SK-N-SH (cell line): ENCODE data around the gene EEF2. TPM values are rescaled to one million over a fixed set of nuclear protein-coding genes. Genes with fewer than 3 reads are reported as not detected.
"Not testable (repeated sequence)": the region's sequence is repeated elsewhere in the genome, so short reads cannot be mapped to it uniquely, and the experiment has no call there.

ENCODE experiments used
- CTCF ChIA-PET: fragments of 300-600, 350-600 bp; formaldehyde crosslinking; extraction: SDS; loops from one replicate; lab custom pipeline; 2021; lab: Yijun Ruan, JAX
- POLR2A ChIA-PET: fragments of 350-600 bp; sonication (Branson Sonifier 250); formaldehyde crosslinking; extraction: SDS; loops from one replicate; lab custom pipeline; 2020; ENCODE audit warnings: antibody characterized with exemption, inconsistent platforms; lab: Yijun Ruan, JAX
- DNase-seq: peaks from one replicate; pipeline ENCODE4 v3.0.0; 2012
- H2AFZ ChIP-seq: fragments of 200-600 bp; sonication (generic); 2 replicates; pipeline ENCODE4 v1.8.1; 2016; ENCODE audit warnings: antibody characterized with exemption, mild to moderate bottlenecking, low read depth
- H3F3A ChIP-seq: fragments of 200-600 bp; sonication (generic); replicated peaks from 2 replicates; pipeline ENCODE3; 2016; ENCODE audit warnings: antibody characterized with exemption, mild to moderate bottlenecking; ENCODE audit not compliant: insufficient read depth
- H3K27ac ChIP-seq, 2 experiments: fragments of 200-500 bp in 1 of 2; fragments of 200-600 bp in 1 of 2; sonication (Bioruptor generic) in 1 of 2; sonication (generic), shearing (Covaris generic) in 1 of 2; 2 replicates each; pipeline versions ENCODE4 v1.5.1 to v1.6.1; 2014 to 2016; ENCODE audit warnings: low read depth in 2 of 2, inconsistent platforms in 1 of 2, low read length in 1 of 2, mild to moderate bottlenecking in 1 of 2, mixed read lengths in 1 of 2
- H3K27me3 ChIP-seq: fragments of 200-600 bp; sonication (generic), shearing (Covaris generic); 2 replicates; pipeline ENCODE4 v1.6.1; 2016; ENCODE audit warnings: mixed run types; ENCODE audit not compliant: insufficient read depth
- H3K36me3 ChIP-seq, 2 experiments: fragments of 200-500 bp in 1 of 2; fragments of 200-600 bp in 1 of 2; sonication (Bioruptor generic) in 1 of 2; sonication (generic) in 1 of 2; replicated peaks in 1 of 2; 2 replicates each; pipeline versions ENCODE3 to v1.5.1; 2014 to 2016; ENCODE audit warnings: low read length in 1 of 2, mild to moderate bottlenecking in 1 of 2; ENCODE audit not compliant: insufficient read depth in 2 of 2, control insufficient read depth in 1 of 2
- H3K4me1 ChIP-seq, 2 experiments: fragments of 200-500 bp in 1 of 2; fragments of 200-600 bp in 1 of 2; sonication (Bioruptor generic) in 1 of 2; sonication (generic), shearing (Covaris generic) in 1 of 2; 2 replicates each; pipeline versions ENCODE4 v1.5.1 to v1.6.1; 2014 to 2016; ENCODE audit warnings: low read depth in 1 of 2, low read length in 1 of 2, mixed run types in 1 of 2; ENCODE audit not compliant: insufficient read depth in 2 of 2, control insufficient read depth in 1 of 2
- H3K4me2 ChIP-seq: fragments of 200-600 bp; sonication (generic), shearing (Covaris generic); 2 replicates; pipeline ENCODE4 v1.6.1; 2017; ENCODE audit warnings: mixed run types
- H3K4me3 ChIP-seq, 2 experiments: fragments of 200-500 bp in 1 of 2; fragments of 200-600 bp in 1 of 2; sonication (Bioruptor generic) in 1 of 2; sonication (generic), shearing (Covaris generic) in 1 of 2; 2 replicates each; pipeline versions ENCODE4 v1.5.1 to v1.8.1; 2014 to 2016; ENCODE audit warnings: low read depth in 2 of 2, inconsistent platforms in 1 of 2, low read length in 1 of 2, mild to moderate bottlenecking in 1 of 2, mixed read lengths in 1 of 2, moderate library complexity in 1 of 2
- H3K79me2 ChIP-seq: fragments of 200-600 bp; sonication (generic); 2 replicates; pipeline ENCODE4 v1.8.1; 2017; ENCODE audit warnings: mild to moderate bottlenecking; ENCODE audit not compliant: insufficient read depth
- H3K9ac ChIP-seq: fragments of 200-600 bp; sonication (generic); 2 replicates; pipeline ENCODE4 v1.6.1; 2017; ENCODE audit warnings: mixed run types
- H3K9me2 ChIP-seq: fragments of 200-600 bp; sonication (generic); 2 replicates; pipeline ENCODE4 v1.6.1; 2017; ENCODE audit warnings: mixed run types
- H3K9me3 ChIP-seq: fragments of 200-600 bp; sonication (generic); 2 replicates; pipeline ENCODE4 v1.6.1; 2017; ENCODE audit warnings: mixed run types, mild to moderate bottlenecking, moderate library complexity
- H4K20me1 ChIP-seq: fragments of 200-600 bp; sonication (generic); 2 replicates; pipeline ENCODE4 v1.6.1; 2017; ENCODE audit warnings: mild to moderate bottlenecking, mixed run types; ENCODE audit not compliant: insufficient read depth
- EZH2phosphoT487 ChIP-seq: fragments of 200-600 bp; sonication (generic); IDR thresholded peaks from 2 replicates; pipeline ENCODE4 v1.6.1; 2017; ENCODE audit warnings: low read depth, mixed run types, mild to moderate bottlenecking, antibody characterized with exemption, moderate library complexity, borderline replicate concordance
- GABPA ChIP-seq: IDR thresholded peaks from 2 replicates; pipeline ENCODE4 v1.4.0; 2012; ENCODE audit warnings: low read depth, mild to moderate bottlenecking
- GATA2 ChIP-seq: sonication (generic); formaldehyde crosslinking; IDR thresholded peaks from 2 replicates; pipeline ENCODE4 v1.5.0; 2020; ENCODE audit warnings: mild to moderate bottlenecking, missing genetic modification reagents
- MXI1 ChIP-seq: IDR thresholded peaks from 2 replicates; pipeline ENCODE4 v1.6.1; 2012; ENCODE audit warnings: mild to moderate bottlenecking, low read depth, low read length, improper control_type of control experiment
- RAD21 ChIP-seq: IDR thresholded peaks from 2 replicates; pipeline ENCODE4 v1.6.1; 2012; ENCODE audit warnings: mild to moderate bottlenecking, low read length
- RFX5 ChIP-seq: IDR thresholded peaks from 2 replicates; pipeline ENCODE4 v1.6.1; 2012; ENCODE audit warnings: mild to moderate bottlenecking, improper control_type of control experiment, low read length
- SIN3A ChIP-seq: IDR thresholded peaks from 2 replicates; pipeline ENCODE4 v1.6.1; 2012; ENCODE audit warnings: low read depth, mild to moderate bottlenecking, low read length, moderate library complexity, borderline replicate concordance
- SMC3 ChIP-seq: IDR thresholded peaks from 2 replicates; pipeline ENCODE4 v1.6.1; 2012; ENCODE audit warnings: low read depth, low read length, improper control_type of control experiment
- USF1 ChIP-seq: IDR thresholded peaks from 2 replicates; pipeline ENCODE4 v1.4.0; 2012; ENCODE audit warnings: low read depth, borderline replicate concordance
- YY1 ChIP-seq: IDR thresholded peaks from 2 replicates; pipeline ENCODE4 v1.4.0; 2012; ENCODE audit warnings: low read depth, mild to moderate bottlenecking
- ZBTB33 ChIP-seq: IDR thresholded peaks from 2 replicates; pipeline ENCODE4 v1.4.0; 2012; ENCODE audit warnings: low read depth, borderline replicate concordance
- WGBS: methylation state at CpG from one replicate; pipeline ENCODE4 v1.1.6; 2017; ENCODE audit warnings: low lambda C conversion rate; 5-methylcytosine and 5-hydroxymethylcytosine counted together
- polyA plus RNA-seq, 3 experiments: library from polyadenylated mRNA; depleted of rRNA; stranded (reverse); fragments of >200 nt; gene quantifications; 2 replicates each; pipeline ENCODE4 v1.2.3, GENCODE V29; 2012

Gene EEF2
- polyA plus RNA-seq, 1 of the 3 experiments (the other 2 are of a cell fraction): 1,553 TPM

GRCh38 chr19:3952755-3953276, 32.4 kb downstream of the EEF2 start:
- CTCF ChIA-PET: interaction anchor here (1.2 kb wide), 1 partner anchor 35 kb away, joined by 4 read pairs; no protein-coding TSS in a partner anchor
- WGBS: 97% methylated on average over 9 of the region's 9 CpGs
- POLR2A ChIA-PET: not testable (repeated sequence)

GRCh38 chr19:3950871-3951861, 34.1 kb downstream of the EEF2 start:
- Histone ChIP-seq H3K4me3 (no peak overlapping the region), H3F3A (no peaks in the 10 kb centered on the region), H4K20me1 (peaks cover 10% of the 10 kb centered on the region), H3K9ac (no peak overlapping the region), H3K4me2 (no peak overlapping the region), H3K4me1 (no peaks in the 10 kb centered on the region; a peak in 1 of 4 replicates), H2AFZ (no peak overlapping the region), H3K9me2 (no peaks in the 10 kb centered on the region), H3K9me3 (no peaks in the 10 kb centered on the region), H3K27me3 (no peaks in the 10 kb centered on the region), H3K36me3 (no peaks in the 10 kb centered on the region), H3K27ac (no peak overlapping the region), H3K79me2 (no peaks in the 10 kb centered on the region; the same call in 1 of the 2 replicates)
- DNase-seq: no peak
- ChIA-PET POLR2A (interaction anchor here (0.6 kb wide), 1 partner anchor 70 kb away, joined by 3 read pairs; no protein-coding TSS in a partner anchor), CTCF (no interaction called here)
- TF ChIP-seq GATA2 (CRISPR knock-in tag) (no peak), RAD21 (no peak)
- WGBS: 84% methylated on average over 21 of the region's 41 CpGs

More at GRCh38 chr19:3952755-3953276, 32.4 kb downstream of the EEF2 start:
- not testable (repeated sequence) for H3K9ac ChIP-seq, H3K79me2 ChIP-seq, H2AFZ ChIP-seq, H3K27ac ChIP-seq, H3K4me2 ChIP-seq, H3K4me1 ChIP-seq, H3K4me3 ChIP-seq, H3K9me2 ChIP-seq, H3K27me3 ChIP-seq, H3F3A ChIP-seq, H3K36me3 ChIP-seq, DNase-seq, H3K9me3 ChIP-seq
- H4K20me1 ChIP-seq: peaks cover 26% of the 10 kb centered on the region

- H4K20me1 ChIP-seq: 0 out of 2 replicates have a peak, but pooled peaks cover 3% of the 10 kb centered on the region
- H3K27ac ChIP-seq: no peak overlapping the region
- no peaks in the 10 kb centered on the region for H3K9me2 ChIP-seq
- CTCF ChIA-PET: interaction anchor here (0.9 kb wide), 1 partner anchor 10 kb away, joined by 3 read pairs; no protein-coding TSS in a partner anchor
- no peak overlapping the region for H2AFZ ChIP-seq
- no peak for DNase-seq
- H3K9me3 ChIP-seq: no peaks in the 10 kb centered on the region
- no peak overlapping the region for H3K4me2 ChIP-seq
- no peaks in the 10 kb centered on the region; a peak in 1 of 4 replicates for H3K4me1 ChIP-seq
- no peaks in the 10 kb centered on the region for H3F3A ChIP-seq
- no peaks in the 10 kb centered on the region for H3K27me3 ChIP-seq
- H3K9ac ChIP-seq: no peak overlapping the region
- H3K4me3 ChIP-seq: no peak overlapping the region
- no peaks in the 10 kb centered on the region; the same call in 1 of the 2 replicates for H3K79me2 ChIP-seq
- POLR2A ChIA-PET: interaction anchor here (0.6 to 1.6 kb wide), 2 partner anchors 21 to 69 kb away, joined by 3 read pairs; partner anchors contain the start of gene DAPK3
- 84% methylated on average over 8 of the region's 20 CpGs for WGBS
- H3K36me3 ChIP-seq: no peaks in the 10 kb centered on the region
- TF ChIP-seq YY1: no peak
- no peak for TF ChIP-seq MXI1
- TF ChIP-seq EZH2phosphoT487: no peak
- TF ChIP-seq GABPA: no peak
- TF ChIP-seq ZBTB33: no peak
- no peak for TF ChIP-seq RFX5
- no peak for TF ChIP-seq SIN3A
- TF ChIP-seq GATA2 (CRISPR knock-in tag): no peak
- no peak for TF ChIP-seq SMC3
- TF ChIP-seq USF1: no peak
Measured at GRCh38 chr19:3949997-3950859, 35.0 kb downstream of the EEF2 start.
